Stimulated activated naive CD8-positive, alpha-beta T cell treated with anti-CD3 and anti-CD28 coated beads, Interleukin-15, Interleukin-2, amounts not matched to agents 100 ng/mL and 50 ng/mL, for 24 hours (primary cell): ENCODE data around the gene WDR70.
A peak's percentile ranks its signal among the peaks of the same experiment; 100 is the strongest.
"Not testable (repeated sequence)": the region's sequence is repeated elsewhere in the genome, so short reads cannot be mapped to it uniquely, and the experiment has no call there.

Experiments used
- H3K27ac Mint-ChIP-seq: one replicate; pipeline ENCODE4 v1.8.0; 2021; ENCODE audit warnings: mild to moderate bottlenecking, mixed read lengths
- H3K27me3 Mint-ChIP-seq: one replicate; pipeline ENCODE4 v1.8.0; 2021; ENCODE audit warnings: mixed read lengths
- H3K36me3 Mint-ChIP-seq: one replicate; pipeline ENCODE4 v1.8.0; 2021; ENCODE audit warnings: low read depth, mixed read lengths
- H3K4me1 Mint-ChIP-seq: one replicate; pipeline ENCODE4 v1.8.0; 2021; ENCODE audit warnings: low read depth, mixed read lengths
- H3K4me3 Mint-ChIP-seq: one replicate; pipeline ENCODE4 v1.8.0; 2021; ENCODE audit warnings: mild to moderate bottlenecking, mixed read lengths
- H3K9me3 Mint-ChIP-seq: one replicate; pipeline ENCODE4 v1.8.0; 2021; ENCODE audit warnings: mixed read lengths

Gene WDR70

DNA sequence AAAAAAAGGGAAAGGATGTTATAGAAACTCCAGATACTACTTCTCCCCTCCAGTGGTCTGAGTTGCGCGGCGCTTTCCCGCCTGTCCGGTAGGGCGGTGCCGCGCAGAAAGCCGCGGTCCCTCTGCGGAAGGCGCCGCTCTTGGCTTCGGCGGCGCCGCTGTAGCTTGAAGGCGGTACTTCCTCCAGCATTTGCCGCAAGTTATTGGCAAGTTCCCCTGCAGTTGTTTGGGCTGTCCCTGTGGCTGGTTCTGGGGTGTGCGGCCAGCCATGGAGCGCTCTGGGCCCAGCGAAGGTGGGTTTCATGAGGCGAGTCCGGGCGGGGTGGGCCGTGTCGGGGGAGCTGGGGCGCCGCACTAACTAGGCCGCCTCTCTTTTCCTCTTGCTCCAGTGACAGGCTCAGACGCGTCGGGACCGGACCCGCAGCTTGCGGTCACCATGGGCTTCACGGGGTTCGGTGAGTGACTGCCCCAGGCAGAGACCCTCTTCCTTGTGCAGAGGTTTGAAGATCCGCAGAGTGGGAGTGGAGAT lies at the start of gene WDR70:
Gene WDR70, plus strand, starts transcription at position 219 of the 529 bp plus-strand sequence. Its CDS starts 50 bp downstream, at position 269.
- Mint-ChIP-seq H3K4me3 (peak within 1 kb of the TSS; percentile 98), H3K27ac (peak within 1 kb of the TSS; percentile 83), H3K4me1 (peaks cover 19% of the 10 kb centered on the region)
- H3K9me3 Mint-ChIP-seq, H3K27me3 Mint-ChIP-seq, H3K36me3 Mint-ChIP-seq: not testable (repeated sequence)

DNA sequence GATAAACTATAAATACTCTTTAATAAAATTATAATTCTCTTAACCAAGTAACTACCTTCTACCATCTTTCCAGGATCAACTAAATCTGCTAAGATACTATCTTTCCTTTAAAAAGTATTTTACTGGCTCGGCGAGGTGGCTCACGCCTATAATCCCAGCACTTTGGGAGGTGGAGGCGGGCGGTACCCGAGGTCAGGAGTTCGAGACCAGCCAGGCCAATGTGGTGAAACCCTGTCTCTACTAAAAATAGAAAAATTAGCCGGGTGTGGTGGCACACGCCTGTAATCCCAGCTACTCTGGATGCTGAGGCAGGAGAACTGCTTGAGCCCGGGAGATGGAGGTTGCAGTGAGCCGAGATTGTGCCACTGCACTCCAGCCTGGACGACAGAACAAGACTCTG lies 44.4 kb upstream of the WDR70 start:
- not testable (repeated sequence) for H3K27me3 Mint-ChIP-seq, H3K4me3 Mint-ChIP-seq, H3K9me3 Mint-ChIP-seq, H3K4me1 Mint-ChIP-seq, H3K27ac Mint-ChIP-seq
- H3K36me3 Mint-ChIP-seq = peaks cover 63% of the 10 kb centered on the region

DNA sequence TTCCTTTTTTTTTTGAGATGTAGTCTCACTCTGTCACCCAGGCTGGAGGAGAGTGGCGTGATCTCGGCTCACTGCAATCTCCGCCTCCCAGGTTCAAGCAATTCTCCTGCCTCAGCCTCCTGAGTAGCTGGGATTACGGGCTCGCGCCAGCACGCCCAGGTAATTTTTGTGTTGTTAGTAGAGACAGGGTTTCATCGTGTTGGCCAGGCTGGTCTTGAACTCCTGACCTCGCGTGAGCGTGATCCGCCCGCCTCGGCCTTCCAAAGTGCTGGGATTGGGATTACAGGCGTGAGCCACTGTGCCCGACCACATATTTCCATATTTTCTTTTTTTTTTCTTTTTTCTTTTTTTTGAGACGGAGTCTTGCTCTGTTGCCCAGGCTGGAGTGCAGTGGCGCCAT lies 36.4 kb upstream of the WDR70 start:
- H3K4me1 Mint-ChIP-seq, H3K27ac Mint-ChIP-seq, H3K27me3 Mint-ChIP-seq, H3K4me3 Mint-ChIP-seq, H3K9me3 Mint-ChIP-seq: not testable (repeated sequence)
- peaks cover 60% of the 10 kb centered on the region for H3K36me3 Mint-ChIP-seq

DNA sequence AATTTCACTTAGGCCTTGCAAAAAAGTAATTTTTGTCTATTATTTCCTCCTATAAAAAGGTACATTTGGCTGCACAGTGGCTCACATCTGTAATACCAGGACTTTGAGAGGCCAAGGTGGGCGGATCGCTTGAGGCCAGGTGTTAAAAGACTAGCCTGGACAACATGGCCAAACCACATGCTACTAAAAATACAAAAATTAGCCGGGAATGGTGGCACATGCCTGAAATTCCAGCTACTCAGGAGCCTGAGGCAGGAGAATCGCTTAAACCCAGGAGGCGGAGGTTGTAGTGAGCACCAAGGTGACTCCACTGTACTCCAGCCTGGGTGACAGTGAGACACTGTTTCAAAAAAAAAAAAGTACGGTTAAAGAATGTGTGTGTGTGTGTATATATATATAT lies 24.0 kb upstream of the WDR70 start:
- Mint-ChIP-seq H3K4me3 (no peak overlapping the region), H3K4me1 (no peaks in the 10 kb centered on the region), H3K36me3 (peaks cover 34% of the 10 kb centered on the region), H3K27ac (no peak overlapping the region), H3K27me3 (no peaks in the 10 kb centered on the region), H3K9me3 (no peaks in the 10 kb centered on the region)

DNA sequence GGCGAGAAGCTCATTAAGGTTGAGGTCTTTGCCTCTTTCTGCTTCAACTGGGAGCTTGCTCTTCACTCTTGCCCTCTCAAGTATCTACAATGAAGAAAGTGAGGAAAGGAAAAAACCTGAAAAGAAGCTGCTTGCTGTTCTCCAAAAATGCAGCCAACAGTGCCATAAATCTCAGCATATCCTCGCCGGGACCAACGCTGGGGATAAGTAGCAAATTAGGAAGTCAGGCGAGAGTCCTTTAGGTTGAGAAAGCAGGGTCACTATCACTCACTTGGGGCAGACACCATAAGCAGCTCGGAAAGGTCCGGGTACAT lies 8.6 kb upstream of the WDR70 start:
- peaks cover 25% of the 10 kb centered on the region for H3K36me3 Mint-ChIP-seq
- peak overlapping the region; percentile 95 for H3K4me3 Mint-ChIP-seq
- no peaks in the 10 kb centered on the region for H3K27me3 Mint-ChIP-seq
- H3K4me1 Mint-ChIP-seq = peaks cover 45% of the 10 kb centered on the region
- no peaks in the 10 kb centered on the region for H3K9me3 Mint-ChIP-seq
- H3K27ac Mint-ChIP-seq = peak overlapping the region; percentile 97

DNA sequence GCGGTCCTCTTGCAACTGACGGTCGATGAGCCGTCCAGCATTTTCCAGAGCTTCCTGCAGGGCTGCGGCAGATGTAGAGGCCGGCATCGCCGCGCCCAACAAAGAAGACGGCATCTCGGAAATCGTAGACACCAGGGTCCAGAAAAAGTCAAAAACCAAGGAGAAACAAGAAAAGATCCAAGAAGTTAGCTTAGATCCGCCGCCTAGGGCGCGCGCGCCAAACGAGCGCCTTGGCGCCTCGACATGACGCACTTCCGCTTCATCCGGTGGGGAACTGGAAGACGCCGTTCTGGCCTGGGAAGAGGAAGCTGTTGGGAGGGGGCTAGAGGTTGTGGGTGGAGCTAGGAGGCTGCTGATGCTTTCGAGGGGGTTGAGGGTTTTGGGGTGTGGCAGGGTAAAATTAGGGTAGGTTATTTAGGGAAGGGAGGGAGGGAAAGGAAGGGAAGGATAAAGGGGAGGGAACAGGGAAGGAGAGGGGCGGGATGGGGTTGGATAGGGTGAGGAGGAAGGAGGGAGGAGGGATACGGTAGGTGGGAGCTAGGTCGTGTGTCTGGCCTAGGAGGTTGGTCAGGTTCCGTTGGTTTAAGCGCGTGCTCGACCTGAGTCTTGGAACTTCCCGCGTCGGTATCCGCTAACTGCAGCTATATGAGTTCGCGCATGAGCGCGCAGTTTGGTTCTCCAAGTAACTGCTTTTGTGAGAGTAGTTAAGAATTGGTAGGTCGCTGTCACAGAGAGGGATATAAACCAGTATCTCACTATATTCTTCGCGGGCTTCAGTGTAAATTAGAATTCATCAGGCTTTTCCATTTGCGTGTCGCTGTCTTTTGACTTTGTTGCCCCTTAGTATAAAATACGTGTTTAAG lies 8.0 kb upstream of the WDR70 start, which contains the start of gene NUP155:
Gene NUP155, minus strand, starts transcription at position 243 of the 863 bp plus-strand sequence. Its CDS starts 129 bp downstream, at position 114.
- H3K4me3 Mint-ChIP-seq = peak within 1 kb of the TSS; percentile 95
- H3K4me1 Mint-ChIP-seq = peaks cover 42% of the 10 kb centered on the region
- no peaks in the 10 kb centered on the region for H3K9me3 Mint-ChIP-seq
- H3K36me3 Mint-ChIP-seq = peaks cover 21% of the 10 kb centered on the region
- no peaks in the 10 kb centered on the region for H3K27me3 Mint-ChIP-seq
- H3K27ac Mint-ChIP-seq = peak within 1 kb of the TSS; percentile 97

DNA sequence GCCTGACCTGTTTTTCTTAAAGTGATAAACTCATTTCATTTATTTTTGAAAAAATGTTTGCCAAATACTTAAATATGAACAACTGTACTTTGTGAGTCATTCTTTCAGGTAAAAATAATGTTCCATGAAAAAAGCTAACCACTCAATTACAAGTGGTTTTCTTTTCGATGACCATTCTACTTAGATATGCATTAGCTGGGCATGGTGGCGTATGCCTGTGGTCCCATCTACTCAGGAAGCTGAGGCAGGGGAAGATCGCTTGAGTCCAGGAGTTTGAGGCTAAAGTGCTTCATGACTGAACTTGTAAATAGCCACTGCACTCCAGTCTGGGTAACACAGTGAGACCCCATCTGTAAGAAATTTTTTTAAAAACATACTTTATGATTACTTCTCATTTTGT lies 4.0 kb upstream of the WDR70 start:
- H3K4me3 Mint-ChIP-seq = no peak overlapping the region
- H3K36me3 Mint-ChIP-seq = peaks cover 5% of the 10 kb centered on the region
- no peaks in the 10 kb centered on the region for H3K9me3 Mint-ChIP-seq

DNA sequence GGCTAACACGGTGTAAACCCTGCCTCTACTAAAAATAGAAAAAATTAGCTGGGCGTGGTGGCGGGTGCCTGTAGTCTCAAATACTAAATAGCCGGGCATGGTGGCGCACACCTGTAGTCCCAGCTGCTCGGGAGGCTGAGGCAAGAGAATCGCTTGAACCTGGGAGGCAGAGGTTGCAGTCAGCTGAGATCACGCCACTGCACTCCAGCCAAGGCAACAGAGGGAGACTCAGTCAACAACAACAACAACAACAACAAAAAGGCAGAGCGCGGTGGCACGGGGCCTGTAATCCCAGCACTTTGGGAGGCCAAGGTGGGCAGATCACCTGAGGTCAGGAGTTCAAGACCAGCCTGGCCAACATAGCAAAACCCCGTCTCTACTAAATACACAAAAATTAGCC lies 1.1 kb upstream of the WDR70 start:
- H3K27me3 Mint-ChIP-seq, H3K27ac Mint-ChIP-seq: not testable (repeated sequence)
- peaks cover 19% of the 10 kb centered on the region for H3K4me1 Mint-ChIP-seq

More for the DNA sequence above, 4.0 kb upstream of the WDR70 start:
- no peaks in the 10 kb centered on the region for H3K27me3 Mint-ChIP-seq
- H3K4me1 Mint-ChIP-seq = peaks cover 14% of the 10 kb centered on the region
- no peak overlapping the region for H3K27ac Mint-ChIP-seq

DNA sequence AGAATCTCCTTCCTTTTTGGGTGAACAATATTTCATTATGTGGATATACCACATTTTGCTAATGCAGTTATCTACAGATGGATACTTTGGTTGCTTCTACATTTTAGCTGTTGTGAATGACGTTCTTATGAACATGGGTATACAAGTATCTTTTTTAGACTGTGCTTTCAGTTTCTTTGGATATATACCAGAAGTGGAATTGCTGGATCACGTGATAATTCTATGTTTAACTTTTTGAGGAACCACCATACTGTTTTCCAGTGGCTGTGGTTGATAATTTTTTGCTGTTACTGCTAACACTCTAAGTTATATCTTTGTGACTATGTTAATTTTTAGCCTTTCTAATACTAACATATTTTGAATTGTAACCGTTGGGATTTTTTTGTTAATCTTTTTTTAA lies 12.5 kb downstream of the WDR70 start:
- no peak overlapping the region for H3K4me3 Mint-ChIP-seq
- peaks cover 3% of the 10 kb centered on the region for H3K4me1 Mint-ChIP-seq
- H3K36me3 Mint-ChIP-seq = peaks cover 33% of the 10 kb centered on the region
- H3K27me3 Mint-ChIP-seq = no peaks in the 10 kb centered on the region
- H3K9me3 Mint-ChIP-seq = no peaks in the 10 kb centered on the region
- no peak overlapping the region for H3K27ac Mint-ChIP-seq

More for the DNA sequence above, 1.1 kb upstream of the WDR70 start:
- peak overlapping the region; percentile 98 for H3K4me3 Mint-ChIP-seq
- not testable (repeated sequence) for H3K36me3 Mint-ChIP-seq, H3K9me3 Mint-ChIP-seq

DNA sequence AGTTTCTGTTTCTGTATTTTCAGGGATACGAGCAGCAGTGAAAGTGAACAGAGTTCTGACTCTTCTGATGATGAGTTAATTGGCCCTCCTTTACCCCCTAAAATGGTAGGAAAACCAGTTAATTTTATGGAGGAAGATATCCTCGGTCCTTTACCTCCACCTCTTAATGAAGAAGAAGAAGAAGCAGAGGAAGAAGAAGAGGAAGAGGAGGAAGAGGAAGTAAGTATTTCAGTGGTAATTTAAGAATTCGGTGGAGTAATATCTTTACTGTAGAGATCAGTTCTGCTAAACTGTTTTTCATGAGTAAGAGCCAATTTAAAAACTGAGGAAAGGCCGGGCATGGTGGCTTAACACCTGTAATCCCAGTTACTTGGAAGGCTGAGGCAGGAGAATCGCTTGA lies 17.2 kb downstream of the WDR70 start:
- H3K36me3 Mint-ChIP-seq = peaks cover 42% of the 10 kb centered on the region
- H3K4me3 Mint-ChIP-seq = no peak overlapping the region
- peaks cover 3% of the 10 kb centered on the region for H3K4me1 Mint-ChIP-seq

DNA sequence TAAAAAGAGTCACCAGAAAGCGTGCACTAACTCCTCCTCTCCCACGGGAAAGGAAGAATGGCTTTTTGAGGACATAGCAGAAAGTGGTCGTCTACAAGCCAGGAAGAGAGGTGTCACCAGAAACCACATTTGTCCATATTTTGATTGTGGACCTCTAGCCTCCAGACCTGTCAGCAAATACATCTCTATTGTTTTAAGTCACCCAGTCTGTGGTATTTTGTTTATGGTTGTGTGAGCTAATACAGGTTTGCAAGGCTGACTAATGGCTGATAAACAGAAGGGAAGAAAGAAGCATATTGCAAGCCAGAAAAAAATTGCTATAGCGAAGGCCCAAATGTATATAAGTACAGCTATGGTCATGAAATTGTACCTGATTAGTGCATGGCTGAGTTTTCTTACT lies 21.4 kb downstream of the WDR70 start:
- Mint-ChIP-seq H3K27ac (no peak overlapping the region), H3K27me3 (no peaks in the 10 kb centered on the region), H3K4me3 (no peak overlapping the region), H3K9me3 (no peaks in the 10 kb centered on the region), H3K36me3 (peaks cover 32% of the 10 kb centered on the region), H3K4me1 (no peaks in the 10 kb centered on the region)

More for the DNA sequence above, 17.2 kb downstream of the WDR70 start:
- Mint-ChIP-seq H3K27me3 (no peaks in the 10 kb centered on the region), H3K27ac (no peak overlapping the region), H3K9me3 (no peaks in the 10 kb centered on the region)

DNA sequence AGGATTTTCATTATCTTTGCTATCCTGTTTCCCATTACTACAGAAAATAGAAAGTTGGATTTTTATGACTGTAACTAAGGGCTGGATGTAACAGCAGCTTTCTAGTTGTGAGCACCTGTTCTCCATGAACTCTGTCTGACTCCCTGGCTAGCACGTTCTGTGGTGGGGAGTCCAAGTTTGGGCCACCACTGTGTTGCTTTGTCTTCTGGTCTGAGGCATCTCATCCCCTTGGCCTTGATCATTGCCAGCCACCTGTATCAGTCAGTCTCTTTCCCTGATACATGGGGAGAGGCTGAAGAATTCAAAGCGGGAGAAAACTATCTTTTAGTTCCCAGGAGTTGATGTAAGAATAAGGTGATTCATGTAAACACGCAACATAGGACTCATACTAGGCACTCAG lies 33.4 kb downstream of the WDR70 start:
- no peaks in the 10 kb centered on the region for H3K4me1 Mint-ChIP-seq
- H3K36me3 Mint-ChIP-seq = peaks cover 31% of the 10 kb centered on the region
- H3K27ac Mint-ChIP-seq = no peak overlapping the region
- H3K4me3 Mint-ChIP-seq = no peak overlapping the region
- H3K27me3 Mint-ChIP-seq = no peaks in the 10 kb centered on the region
- H3K9me3 Mint-ChIP-seq = no peaks in the 10 kb centered on the region

DNA sequence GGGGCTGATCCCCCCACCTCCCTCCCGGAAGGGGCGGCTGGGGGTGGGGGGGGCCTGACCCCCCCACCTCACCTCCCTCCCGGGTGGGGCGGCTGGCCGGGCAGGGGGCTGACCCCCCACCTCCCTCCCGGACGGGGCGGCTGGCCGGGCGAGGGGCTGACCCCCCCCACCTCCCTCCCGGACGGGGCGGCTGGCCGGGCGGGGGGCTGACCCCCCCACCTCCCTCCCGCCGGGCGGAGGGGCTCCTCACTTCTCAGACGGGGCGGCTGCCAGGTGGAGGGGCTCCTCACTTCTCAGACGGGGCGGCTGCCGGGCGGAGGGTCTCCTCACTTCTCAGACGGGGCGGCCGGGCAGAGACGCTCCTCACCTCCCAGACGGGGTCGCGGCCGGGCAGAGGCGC lies 36.3 kb downstream of the WDR70 start:
- H3K27me3 Mint-ChIP-seq, H3K27ac Mint-ChIP-seq, H3K4me1 Mint-ChIP-seq, H3K4me3 Mint-ChIP-seq, H3K9me3 Mint-ChIP-seq: not testable (repeated sequence)
- peaks cover 33% of the 10 kb centered on the region for H3K36me3 Mint-ChIP-seq

DNA sequence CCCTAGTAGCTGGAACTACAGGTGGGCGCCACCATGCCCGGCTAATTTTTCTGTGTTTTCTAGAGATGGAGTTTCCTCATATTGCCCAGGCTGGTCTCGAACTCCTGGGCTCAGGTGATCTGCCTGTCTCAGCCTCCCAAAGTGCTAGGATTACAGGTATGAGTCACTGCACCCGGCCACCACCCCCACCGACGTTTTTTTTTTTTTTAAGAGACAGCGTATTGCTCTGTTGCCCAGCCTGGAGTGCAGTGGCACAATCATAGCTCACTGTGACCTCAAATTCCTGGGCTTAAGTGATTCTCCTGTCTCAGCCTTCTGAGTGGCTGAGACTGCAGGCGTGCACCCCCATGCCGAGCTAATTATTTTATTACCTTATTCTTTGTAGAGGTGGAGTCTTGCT lies 38.2 kb downstream of the WDR70 start:
- Mint-ChIP-seq H3K36me3 (peaks cover 29% of the 10 kb centered on the region), H3K4me3 (no peak overlapping the region), H3K9me3 (no peaks in the 10 kb centered on the region), H3K4me1 (peaks cover 5% of the 10 kb centered on the region), H3K27me3 (no peaks in the 10 kb centered on the region), H3K27ac (no peak overlapping the region)

DNA sequence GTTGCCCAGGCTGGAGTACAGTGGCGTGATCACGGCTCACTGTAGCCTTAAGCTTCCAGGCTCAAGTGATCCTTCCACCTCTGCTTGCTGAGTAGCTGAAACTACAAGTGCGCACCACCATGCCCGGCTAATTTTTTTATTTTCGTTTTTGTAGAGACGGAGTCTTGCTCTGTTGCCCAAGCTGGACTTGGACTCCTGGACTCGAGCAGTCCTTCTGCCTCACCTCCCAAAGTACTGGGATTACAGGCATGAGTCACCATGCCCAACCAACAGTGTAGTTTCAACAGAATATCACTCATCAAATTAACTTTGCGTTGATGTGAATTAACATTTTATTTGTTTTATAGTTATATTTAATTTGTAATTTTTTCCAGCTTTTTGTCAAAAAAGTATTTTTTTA lies 45.3 kb downstream of the WDR70 start:
- Mint-ChIP-seq H3K9me3 (no peaks in the 10 kb centered on the region), H3K27me3 (no peaks in the 10 kb centered on the region), H3K27ac (no peak overlapping the region), H3K36me3 (peaks cover 39% of the 10 kb centered on the region), H3K4me3 (no peak overlapping the region), H3K4me1 (peaks cover 10% of the 10 kb centered on the region)

DNA sequence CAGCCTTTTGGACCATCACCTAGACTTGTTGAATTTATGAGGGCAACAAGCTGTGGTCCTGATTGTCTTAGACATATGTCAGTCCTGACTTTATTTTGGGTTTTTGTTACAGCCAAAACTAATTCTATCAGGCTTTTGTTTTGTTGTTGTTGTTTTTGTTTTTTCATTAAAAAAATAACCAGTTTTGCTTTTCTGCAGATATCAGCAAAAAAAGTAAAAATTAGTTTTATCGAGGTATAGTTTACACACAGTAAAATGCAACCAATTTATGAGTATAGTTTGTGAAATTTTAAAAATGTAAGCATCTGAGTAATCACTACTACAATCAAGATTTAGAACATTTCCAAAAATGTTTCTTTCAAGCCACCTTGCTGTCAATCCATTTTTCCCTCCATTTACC lies 48.9 kb downstream of the WDR70 start:
- no peak overlapping the region for H3K27ac Mint-ChIP-seq
- no peaks in the 10 kb centered on the region for H3K27me3 Mint-ChIP-seq
- peaks cover 40% of the 10 kb centered on the region for H3K36me3 Mint-ChIP-seq
- no peaks in the 10 kb centered on the region for H3K9me3 Mint-ChIP-seq
- no peak overlapping the region for H3K4me3 Mint-ChIP-seq
- peaks cover under 1% of the 10 kb centered on the region for H3K4me1 Mint-ChIP-seq
